Upper lobe of left lung (tissue), 4 donors: ENCODE measurements around the gene RASA1.

Experiments used
- EP300 ChIP-seq, 4 donors: sonication (generic); formaldehyde crosslinking; IDR thresholded peaks; one replicate each; pipeline ENCODE4 v1.5.1; 2017; ENCODE audit warnings: antibody characterized with exemption in 4 of 4, control low read depth in 2 of 4
- POLR2A ChIP-seq, 4 donors: fragments of 450-650 bp; IDR thresholded peaks; one replicate each; pipeline ENCODE4 v1.5.1; 2016 to 2017; ENCODE audit warnings: antibody characterized with exemption in 4 of 4, mild to moderate bottlenecking in 2 of 4
- POLR2AphosphoS5 ChIP-seq, 2 donors: sonication (generic); formaldehyde crosslinking; IDR thresholded peaks; one replicate each; pipeline ENCODE4 v1.5.1; 2017; ENCODE audit warnings: antibody characterized with exemption in 2 of 2
- TF ChIP-seq, protein P1 (sequence below), 6 experiments: fragments of 450-650 bp in 4 of 6; fragments of 200-600 bp in 2 of 6; sonication (generic) in 2 of 6; IDR thresholded peaks; one replicate each; pipeline ENCODE4 v1.5.1; 2016 to 2019; ENCODE audit warnings: antibody characterized with exemption in 6 of 6

DNA sequence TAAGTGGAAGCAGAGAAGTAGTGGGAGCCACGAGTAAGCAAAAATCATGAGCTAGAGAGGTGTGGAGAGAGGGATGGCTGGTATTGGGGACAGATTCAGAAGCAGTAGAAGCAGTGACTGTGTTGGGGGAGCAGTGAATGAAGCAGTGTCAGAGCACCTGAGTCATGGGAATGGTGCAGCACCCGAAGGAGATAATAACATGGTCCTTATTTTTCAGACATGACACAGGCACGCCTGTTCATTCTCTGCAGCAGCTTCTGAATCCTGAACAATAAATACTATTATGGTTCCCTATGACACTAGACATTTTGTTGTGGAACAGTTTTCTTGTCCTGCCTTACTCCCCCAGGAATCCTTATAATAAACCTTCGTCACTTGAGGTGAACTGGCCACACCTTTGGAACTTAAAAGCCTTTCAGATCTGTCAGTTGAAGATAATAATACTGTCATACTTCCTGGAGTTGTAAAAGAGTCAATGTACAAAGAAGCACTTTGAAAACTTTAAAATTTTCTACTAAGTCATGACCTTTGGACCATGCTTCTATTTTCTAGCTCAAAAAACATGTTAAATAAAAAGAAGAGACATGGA, 7.0 kb upstream of the RASA1 start:
- no peak for TF ChIP-seq POLR2AphosphoS5 (IDR thresholded peaks at IDR 0.05)
- TF ChIP-seq, protein P1, sequence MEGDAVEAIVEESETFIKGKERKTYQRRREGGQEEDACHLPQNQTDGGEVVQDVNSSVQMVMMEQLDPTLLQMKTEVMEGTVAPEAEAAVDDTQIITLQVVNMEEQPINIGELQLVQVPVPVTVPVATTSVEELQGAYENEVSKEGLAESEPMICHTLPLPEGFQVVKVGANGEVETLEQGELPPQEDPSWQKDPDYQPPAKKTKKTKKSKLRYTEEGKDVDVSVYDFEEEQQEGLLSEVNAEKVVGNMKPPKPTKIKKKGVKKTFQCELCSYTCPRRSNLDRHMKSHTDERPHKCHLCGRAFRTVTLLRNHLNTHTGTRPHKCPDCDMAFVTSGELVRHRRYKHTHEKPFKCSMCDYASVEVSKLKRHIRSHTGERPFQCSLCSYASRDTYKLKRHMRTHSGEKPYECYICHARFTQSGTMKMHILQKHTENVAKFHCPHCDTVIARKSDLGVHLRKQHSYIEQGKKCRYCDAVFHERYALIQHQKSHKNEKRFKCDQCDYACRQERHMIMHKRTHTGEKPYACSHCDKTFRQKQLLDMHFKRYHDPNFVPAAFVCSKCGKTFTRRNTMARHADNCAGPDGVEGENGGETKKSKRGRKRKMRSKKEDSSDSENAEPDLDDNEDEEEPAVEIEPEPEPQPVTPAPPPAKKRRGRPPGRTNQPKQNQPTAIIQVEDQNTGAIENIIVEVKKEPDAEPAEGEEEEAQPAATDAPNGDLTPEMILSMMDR (IDR thresholded peaks at IDR 0.05), result no peak
- no peak for TF ChIP-seq POLR2A (IDR thresholded peaks at IDR 0.05)
- TF ChIP-seq EP300 (IDR thresholded peaks at IDR 0.05), result no peak
